Measurements from ENCODE around the gene PANX2.
"Not testable (repeated sequence)": the region's sequence is repeated elsewhere in the genome, so short reads cannot be mapped to it uniquely, and the experiment has no call there.

Gene PANX2

GRCh38 chr22:50136581-50137015 is 33.9 kb upstream of the PANX2 start:
- DNase-seq (ENCODE audit: low spot score): no peak
- TF ChIP-seq, protein P1, sequence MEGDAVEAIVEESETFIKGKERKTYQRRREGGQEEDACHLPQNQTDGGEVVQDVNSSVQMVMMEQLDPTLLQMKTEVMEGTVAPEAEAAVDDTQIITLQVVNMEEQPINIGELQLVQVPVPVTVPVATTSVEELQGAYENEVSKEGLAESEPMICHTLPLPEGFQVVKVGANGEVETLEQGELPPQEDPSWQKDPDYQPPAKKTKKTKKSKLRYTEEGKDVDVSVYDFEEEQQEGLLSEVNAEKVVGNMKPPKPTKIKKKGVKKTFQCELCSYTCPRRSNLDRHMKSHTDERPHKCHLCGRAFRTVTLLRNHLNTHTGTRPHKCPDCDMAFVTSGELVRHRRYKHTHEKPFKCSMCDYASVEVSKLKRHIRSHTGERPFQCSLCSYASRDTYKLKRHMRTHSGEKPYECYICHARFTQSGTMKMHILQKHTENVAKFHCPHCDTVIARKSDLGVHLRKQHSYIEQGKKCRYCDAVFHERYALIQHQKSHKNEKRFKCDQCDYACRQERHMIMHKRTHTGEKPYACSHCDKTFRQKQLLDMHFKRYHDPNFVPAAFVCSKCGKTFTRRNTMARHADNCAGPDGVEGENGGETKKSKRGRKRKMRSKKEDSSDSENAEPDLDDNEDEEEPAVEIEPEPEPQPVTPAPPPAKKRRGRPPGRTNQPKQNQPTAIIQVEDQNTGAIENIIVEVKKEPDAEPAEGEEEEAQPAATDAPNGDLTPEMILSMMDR (IDR thresholded peaks at IDR 0.05; ENCODE audit: extremely low read depth, missing control alignments): no peak

DNA sequence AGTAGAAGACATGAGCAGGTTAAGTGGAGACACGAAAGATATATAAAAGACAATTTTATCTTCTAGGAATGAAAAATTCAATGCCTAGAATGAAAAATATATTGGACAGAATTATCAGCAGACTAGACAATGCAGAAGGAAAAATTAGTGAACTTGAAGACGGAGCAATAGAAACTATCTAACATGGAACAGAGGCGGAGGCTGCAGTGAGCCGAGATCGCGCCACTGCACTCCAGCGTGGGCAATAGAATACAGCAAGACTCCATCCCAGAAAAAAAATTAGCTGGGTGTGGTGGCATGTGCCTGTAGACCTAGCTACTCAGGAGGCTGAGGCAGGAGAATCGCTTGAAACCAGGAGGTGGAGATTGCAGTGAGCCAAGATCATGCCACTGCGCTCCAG is 33.3 kb upstream of the PANX2 start:
- DNase-seq (ENCODE audit: low spot score): not testable (repeated sequence)

DNA sequence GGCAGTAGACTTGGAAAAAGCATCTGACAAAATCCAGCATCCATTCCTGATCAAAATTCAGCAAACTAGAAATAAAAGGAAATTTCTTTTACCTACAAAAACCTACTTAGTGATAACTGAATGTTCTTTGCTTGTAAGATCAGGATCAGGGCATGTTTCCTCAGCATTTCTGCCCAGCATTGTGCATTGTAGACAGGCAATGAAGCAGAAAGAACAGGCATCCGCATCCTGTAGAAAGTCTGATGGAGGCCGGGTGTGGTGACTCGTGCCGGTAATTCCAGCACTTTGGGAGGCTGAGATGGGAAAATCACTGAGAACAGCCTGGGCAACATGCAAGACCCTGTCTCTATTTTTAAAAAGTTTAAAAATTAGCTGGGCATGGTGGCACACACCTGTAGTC is 32.5 kb upstream of the PANX2 start:
- TF ChIP-seq, protein P1 (IDR thresholded peaks at IDR 0.05; ENCODE audit: extremely low read depth, missing control alignments): no peak
- no peak for DNase-seq (ENCODE audit: low spot score)

DNA sequence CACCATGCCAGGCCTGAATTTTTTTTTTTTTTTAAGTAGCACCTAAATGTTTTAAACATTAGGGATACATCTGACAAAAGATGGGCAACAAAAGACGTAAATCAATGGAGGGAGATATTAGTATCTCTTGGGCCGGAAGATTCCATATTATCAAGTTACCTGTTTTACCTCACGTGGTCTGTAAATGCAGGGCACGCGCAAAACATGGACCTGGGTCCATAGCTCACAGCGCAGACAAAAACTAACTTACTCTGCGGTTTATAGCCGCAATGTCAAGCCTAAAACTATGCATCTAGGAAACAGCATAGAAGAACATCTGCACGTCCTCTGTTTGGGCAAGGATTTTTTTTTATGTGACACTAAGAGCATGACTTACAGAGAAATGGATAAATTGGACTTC is 31.5 kb upstream of the PANX2 start:
- no peak for DNase-seq (ENCODE audit: low spot score)
- TF ChIP-seq, protein P1 (IDR thresholded peaks at IDR 0.05; ENCODE audit: extremely low read depth, missing control alignments): no peak

DNA sequence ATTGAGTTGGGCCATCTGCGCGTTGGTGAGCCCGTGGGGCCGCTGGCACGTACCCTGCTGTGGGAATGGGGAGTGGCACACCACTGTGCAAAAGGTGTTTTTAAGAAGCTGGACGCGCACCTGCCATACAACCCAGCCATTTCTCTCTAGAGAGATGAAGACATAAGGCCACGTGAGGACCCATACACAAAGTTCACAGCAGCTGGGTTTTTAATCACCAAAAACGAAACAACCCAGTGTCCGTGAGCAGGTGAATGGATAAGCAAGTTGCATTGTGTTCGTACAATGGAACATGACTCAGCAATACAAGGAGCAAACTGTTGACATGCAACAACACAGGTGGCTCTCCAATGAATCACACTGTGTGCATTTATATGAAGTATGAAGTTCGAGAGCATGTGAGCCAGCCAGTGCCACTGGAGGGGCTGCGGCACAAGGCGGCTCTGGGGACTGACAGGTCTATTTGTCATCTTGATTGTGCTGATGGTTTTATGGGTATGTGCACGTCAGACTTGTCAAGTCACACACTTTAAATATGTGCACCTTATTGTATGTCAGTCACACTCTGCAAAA is 30.6 kb upstream of the PANX2 start:
- DNase-seq (ENCODE audit: low spot score): no peak

GRCh38 chr22:50140615-50141014 is 29.9 kb upstream of the PANX2 start:
- TF ChIP-seq, protein P1 (IDR thresholded peaks at IDR 0.05; ENCODE audit: extremely low read depth, missing control alignments): no peak
- no peak for DNase-seq (ENCODE audit: low spot score)

More for the DNA sequence above, 30.6 kb upstream of the PANX2 start:
- TF ChIP-seq, protein P1 (IDR thresholded peaks at IDR 0.05; ENCODE audit: extremely low read depth, missing control alignments): no peak

DNA sequence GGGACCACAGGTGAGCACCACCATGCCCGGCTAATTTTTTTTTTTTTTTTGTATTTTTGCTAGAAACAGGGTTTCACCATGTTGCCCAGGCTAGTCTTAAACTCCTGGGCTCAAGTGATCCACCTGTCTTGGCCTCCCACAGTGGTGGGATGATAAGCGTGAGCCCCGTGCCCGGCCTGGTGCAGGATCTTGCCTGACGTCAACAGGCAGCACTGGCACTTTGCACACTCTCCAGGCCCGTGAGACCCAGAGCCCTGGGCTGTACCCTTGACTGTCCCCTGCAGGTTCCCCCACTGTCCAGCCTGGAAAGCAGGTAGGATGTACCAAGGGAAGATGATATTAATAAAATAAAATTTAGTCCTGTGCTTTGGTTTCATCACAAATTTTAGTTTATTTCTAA is 29.1 kb upstream of the PANX2 start:
- TF ChIP-seq, protein P1 (IDR thresholded peaks at IDR 0.05; ENCODE audit: extremely low read depth, missing control alignments): no peak
- no peak for DNase-seq (ENCODE audit: low spot score)

DNA sequence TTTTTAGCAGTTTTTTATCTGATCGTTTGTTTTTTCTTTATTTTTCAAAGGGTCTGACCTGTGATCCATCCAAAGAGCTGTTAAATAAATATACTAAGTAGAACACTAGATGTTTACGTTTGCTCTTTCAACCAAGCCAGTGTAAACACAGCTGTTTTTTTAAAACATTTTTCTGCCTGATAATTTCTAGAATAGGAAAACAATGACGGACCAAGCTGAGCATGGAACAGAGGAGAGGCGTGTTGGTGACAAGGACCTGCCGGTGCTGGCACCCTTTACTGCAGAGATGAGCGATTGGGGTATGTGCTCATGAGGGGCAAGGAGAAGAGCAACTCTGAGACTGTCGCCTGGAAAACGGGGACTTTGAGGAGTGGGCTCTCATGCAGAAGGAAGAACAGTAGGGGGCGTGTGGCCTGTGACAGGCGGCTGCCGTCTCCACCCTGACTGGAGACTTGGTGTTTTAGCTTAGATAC is 28.6 kb upstream of the PANX2 start:
- no peak for DNase-seq (ENCODE audit: low spot score)
- TF ChIP-seq, protein P1 (IDR thresholded peaks at IDR 0.05; ENCODE audit: extremely low read depth, missing control alignments): no peak
